ENCODE results near the gene SPAG16.

The SPAG16 gene

DNA sequence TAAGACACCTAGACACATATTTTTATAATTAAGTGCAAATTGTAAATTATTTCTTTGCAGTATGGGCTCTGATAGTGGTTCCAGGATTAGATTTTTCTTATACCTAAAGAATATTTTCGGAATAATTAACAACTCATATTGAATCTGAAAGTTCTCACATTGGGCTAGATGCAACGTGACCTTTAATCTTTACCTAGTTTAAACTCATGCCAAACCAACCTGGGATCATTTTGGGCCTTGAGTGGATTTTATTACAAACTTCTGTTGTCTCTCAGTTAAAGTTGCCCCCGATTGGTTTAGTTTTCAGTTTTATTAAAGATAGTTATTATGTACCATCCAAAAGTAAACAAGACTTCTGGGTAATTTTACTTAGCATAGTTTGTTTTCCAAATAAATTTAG, 896.4 kb downstream of the SPAG16 start:
- no peak for DNase-seq (ENCODE audit: low spot score)

GRCh38 chr2:214184461-214184860, 900.2 kb downstream of the SPAG16 start:
- DNase-seq (ENCODE audit: low spot score): no peak

DNA sequence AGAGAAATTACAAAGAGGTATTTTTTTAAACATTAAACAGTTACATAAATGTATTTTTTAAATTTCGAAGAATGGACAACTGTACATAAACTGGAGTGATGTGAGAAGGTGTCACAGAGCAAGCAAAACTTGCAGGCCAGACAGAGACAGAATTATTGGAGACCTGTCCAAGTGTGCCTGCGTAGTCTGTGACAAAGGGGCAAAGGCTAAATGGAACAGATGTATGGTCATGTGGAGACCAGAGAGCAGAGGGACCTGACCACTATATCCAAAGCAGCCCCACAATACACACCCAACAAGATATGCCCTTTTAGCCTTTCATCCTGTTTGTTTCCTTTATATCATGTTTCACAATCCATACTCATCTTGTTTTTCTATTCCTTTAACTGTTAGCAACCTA, 901.3 kb downstream of the SPAG16 start:
- no peak for DNase-seq (ENCODE audit: low spot score)

GRCh38 chr2:214192711-214193110, 908.4 kb downstream of the SPAG16 start:
- no peak for DNase-seq (ENCODE audit: low spot score)

- DNase-seq (ENCODE audit: low spot score): no peak
These were observed 909.7 kb downstream of the SPAG16 start for GRCh38 chr2:214193943-214194342.

DNA sequence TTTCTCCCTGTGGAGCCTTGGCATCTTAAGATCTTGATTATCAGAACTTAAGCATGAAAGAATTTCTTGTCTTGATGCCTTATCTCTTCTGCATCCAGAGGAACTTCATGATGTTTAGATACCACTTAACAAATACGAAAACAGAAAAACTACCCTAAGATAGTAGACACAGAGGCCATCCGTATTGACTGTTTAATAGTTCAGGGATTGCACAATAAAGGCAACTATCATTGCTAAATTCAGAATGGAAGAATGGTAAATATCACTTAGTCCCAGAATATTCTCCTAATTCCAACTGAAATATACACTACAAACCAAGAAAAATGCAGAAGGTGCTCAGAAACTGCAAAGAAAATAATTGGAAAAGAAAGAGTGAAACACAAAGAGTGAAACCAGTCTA, 912.0 kb downstream of the SPAG16 start:
- DNase-seq (ENCODE audit: low spot score): no peak

- DNase-seq (ENCODE audit: low spot score): no peak
These were observed 917.6 kb downstream of the SPAG16 start for GRCh38 chr2:214201892-214202291.

- no peak for DNase-seq (ENCODE audit: low spot score)
These were observed 919.0 kb downstream of the SPAG16 start for GRCh38 chr2:214203214-214203613.

DNA sequence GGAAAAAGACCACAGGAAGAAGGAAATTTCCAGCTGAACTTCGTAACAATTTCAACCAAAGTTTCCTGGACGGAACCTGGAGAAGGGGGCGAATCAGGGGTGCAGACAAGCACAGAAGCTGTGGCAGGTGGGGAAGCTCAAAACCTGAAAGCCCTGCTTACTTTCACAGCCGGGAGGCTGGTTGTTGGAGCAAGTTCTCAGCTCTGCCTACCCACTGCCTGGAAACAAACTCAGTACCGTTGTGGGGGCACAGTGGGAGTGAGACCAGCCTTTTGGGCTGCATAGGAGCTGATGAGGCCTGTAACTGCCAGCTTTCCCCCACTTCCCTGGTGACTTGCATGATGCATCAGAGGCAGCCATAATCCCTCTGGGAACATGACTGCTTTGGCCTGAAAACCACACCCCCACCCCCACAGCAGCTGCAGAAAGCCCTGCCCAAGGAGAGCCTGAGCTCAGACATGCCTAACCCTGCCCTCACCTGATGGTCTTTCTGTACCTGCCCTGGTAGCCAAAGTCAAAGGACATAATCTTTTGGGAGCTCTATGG, 919.6 kb downstream of the SPAG16 start:
- DNase-seq (ENCODE audit: low spot score): no peak

GRCh38 chr2:214215107-214215506, 930.8 kb downstream of the SPAG16 start:
- no peak for DNase-seq (ENCODE audit: low spot score)

DNA sequence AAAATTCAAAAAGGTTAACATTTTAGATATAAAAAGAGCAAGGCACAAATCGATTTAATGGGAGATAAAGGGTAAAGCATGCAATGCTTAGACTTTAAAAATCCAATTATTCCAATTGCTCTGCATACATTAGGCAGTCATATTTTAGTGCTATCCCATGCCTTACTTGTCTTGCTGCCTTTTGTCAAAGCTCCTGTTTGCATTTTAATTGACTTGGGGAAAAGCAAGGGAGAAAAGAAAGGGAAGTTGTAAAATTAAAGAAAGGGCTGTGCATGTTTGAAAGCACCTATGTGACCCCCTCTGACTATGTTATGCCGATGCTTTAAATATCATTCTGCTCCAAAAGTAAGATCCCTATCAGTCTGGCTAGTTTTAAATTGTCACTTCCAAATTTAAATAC, 932.9 kb downstream of the SPAG16 start:
- DNase-seq (ENCODE audit: low spot score): no peak

DNA sequence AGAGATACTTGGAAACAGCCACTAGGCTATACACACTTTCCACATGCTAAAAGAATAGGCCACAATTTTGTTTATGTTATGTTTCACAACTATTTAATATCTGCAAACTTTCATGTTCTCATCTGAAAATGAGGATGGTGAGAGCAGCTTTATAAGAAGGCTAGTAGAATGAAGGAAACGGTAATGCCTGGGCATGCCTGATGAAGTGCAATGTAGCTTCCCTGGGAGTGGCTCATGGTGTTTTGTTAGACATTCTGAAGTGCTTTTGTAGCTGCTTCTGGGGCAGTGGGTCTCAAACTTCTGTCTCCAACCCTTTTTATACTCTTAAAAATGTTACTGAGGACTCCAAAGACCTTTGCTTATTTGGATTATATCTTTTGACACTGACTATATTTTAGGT, 933.3 kb downstream of the SPAG16 start:
- DNase-seq (ENCODE audit: low spot score): no peak

DNA sequence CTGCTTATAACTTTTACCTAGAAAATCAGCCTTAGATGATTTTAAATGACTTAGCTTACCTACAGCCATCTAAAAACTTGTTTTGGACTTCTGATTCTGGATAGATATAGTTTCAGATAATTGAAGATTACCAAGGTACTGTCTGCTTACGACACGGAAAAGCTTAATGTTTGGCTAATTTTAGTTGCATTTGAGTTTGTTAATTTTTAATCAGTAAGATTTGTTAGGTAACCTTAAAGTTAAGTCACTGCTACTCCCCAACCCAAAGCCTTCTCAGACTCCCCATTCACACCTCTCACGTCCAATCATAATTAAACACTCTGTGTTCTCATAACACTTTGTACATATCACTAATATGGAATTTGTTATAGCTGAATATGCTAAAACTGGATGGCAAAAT, 936.0 kb downstream of the SPAG16 start:
- no peak for DNase-seq (ENCODE audit: low spot score)

GRCh38 chr2:214226061-214226460, 941.8 kb downstream of the SPAG16 start:
- no peak for DNase-seq (ENCODE audit: low spot score)

DNA sequence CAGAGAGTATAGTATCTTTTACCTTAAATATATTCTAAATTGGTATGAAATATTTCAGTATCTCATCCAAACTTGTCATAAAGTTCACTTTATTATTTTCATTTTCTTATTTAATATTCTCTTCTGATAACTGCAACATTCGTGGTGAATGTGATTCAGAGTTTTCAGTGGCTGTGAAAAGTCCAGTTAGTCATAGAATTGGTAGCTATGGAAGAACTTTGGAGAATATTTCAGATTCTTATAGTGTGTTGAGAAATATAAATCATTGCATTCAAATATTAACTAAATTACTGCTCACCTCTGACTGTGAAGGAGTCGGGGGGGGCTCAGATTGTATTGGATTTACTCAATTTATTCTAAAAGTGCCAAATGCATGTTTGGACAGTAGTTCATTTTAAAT, 948.0 kb downstream of the SPAG16 start:
- DNase-seq (ENCODE audit: low spot score): no peak

DNA sequence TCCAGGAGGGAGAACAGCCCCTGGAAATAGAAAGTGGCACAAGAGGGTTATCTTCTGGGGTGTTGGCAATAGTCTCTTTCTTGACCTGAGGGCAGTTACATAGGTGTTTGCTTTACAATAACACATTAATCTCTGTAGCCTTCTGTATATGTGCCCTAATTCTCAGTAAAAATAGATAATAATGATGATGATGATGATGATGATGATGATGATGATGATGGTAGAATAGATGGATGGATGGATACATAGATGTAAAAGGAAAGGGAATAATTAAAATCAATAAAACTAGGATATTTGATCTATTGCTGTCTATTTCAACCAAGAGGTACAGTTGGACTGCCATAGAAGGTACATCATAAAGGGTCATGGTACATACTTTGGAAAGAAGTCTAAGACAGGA, 948.9 kb downstream of the SPAG16 start:
- no peak for DNase-seq (ENCODE audit: low spot score)

DNA sequence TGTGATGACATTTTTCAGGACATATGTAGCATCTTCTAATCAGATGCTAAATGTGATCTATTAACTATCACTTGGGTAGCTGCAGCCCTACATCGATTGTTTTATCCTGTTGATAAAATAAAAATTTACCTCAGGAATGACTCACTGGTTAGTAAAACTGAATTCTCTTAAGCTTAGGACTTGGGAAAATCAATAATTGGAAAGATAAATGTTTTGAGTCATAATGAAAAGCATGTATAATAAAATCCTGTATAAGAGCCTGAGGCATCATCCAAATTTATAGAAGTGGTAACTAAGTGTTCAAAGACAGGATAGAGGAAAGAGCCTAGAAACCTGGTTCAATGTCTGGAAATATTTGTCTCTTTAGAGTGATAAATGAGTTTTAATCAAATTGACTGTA, 958.5 kb downstream of the SPAG16 start:
- DNase-seq (ENCODE audit: low spot score): no peak

DNA sequence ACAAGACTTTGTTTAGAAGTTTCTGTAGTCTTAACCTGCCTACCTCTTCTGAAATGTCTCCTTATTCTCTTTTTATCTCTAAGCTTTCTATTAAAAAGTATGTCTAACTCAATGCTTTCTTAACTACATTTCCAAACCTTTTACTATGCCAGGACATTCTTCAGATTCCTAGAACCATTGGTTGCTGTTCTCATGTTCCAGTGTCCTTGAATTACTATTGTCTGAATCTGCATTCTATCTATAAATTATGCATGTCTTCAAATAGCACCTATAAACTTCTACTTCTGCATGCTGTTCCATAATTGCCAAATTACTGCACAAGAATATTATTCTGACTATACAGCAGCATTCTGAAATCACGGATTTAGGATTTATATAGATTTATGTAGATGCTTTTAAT, 960.6 kb downstream of the SPAG16 start:
- DNase-seq (ENCODE audit: low spot score): no peak

DNA sequence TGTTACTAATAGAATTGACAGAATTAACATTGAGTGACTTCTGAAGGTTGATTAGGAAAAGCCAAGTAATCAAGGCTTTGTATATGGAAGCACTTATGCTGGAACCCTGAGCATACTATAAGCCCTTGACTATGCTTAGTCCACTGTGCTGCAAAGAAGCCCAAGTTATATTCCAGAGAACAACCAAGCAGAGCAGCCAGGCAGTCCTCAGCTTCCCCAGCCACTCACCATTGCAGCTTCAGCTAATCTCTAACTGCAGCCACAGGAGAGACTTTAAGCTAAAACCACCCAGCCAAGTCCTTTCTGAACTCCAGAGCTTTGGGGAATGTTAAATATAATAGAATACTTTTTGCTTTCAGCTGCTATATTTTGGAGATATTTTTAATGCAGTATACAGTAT, 962.2 kb downstream of the SPAG16 start:
- DNase-seq (ENCODE audit: low spot score): no peak

- DNase-seq (ENCODE audit: low spot score): no peak
These were observed 963.3 kb downstream of the SPAG16 start for GRCh38 chr2:214247531-214247930.

DNA sequence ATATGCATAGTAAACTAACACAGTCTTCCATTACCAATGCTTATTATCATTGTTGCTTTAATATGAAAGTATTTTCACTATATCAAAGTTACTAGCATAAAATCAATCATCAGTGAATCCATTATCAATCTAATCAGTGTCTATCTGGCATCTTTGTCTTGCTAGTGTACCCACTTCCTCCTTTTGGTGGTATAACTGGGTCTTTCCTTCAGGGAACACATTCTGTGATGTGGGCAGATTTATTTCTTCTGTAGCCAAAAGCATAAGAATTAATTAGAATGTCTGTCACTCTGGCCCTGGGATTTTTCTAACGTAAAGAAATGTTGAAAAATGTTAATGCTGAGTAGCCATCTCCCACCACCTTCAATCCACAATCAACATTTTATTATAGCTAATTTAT, 970.8 kb downstream of the SPAG16 start:
- no peak for DNase-seq (ENCODE audit: low spot score)

DNA sequence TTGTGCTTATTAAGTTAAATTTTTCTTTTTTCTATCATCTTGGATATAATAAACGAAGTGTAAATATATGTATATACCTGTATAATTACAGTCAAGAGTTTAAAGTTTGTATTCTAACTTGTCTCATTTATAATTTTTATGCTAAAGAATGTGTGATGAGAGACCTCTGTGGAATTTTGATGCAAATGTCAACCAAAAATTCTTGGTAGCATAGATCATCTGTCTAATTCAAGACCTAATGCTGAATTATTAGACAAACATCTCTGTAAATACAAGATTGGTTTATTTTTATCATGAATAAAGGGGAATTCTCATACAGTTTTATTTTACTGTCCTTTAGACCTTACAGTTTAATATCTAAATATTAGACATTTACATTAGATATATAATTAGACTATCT, 977.4 kb downstream of the SPAG16 start:
- DNase-seq (ENCODE audit: low spot score): no peak

DNA sequence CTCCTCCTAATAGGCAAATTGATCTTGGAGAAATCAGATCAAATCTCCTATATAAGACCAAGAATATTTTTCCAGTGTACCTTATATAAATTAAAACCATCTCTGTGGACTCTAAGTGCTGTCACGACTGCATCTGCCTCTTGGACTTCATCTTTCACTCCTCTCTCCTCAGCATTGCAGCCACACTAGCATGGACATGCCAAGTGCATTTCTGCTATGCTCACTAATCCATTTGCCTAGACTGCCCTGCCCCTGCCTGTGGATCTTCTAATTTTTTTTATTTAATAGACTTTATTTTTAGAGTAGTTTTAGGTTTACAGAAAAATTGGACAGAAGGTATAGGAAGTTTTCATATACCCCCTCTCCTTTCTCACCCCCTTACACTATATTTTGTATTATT, 979.9 kb downstream of the SPAG16 start:
- DNase-seq (ENCODE audit: low spot score): no peak

DNA sequence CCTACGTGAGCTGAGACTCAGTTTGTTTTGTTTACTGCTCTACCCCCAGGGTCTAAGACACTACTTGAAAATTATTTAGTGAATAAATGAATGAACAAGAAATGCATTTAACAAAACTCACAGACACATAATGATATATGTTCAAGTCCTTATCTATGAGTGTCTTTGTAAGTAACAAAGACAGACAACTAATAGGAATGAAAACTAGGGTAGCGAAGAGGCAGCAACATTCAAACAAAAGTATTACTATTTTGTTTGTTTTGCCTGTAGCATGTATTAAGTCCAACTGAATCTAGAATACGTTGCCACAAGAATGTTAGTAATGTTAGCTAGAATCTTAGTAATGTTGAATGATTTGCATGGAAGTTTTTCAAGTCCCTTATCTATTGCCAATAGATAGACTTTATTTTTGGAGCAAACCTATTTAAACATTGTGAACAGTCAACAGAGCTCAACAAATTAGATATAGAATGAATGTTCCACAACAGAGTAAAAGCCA, 981.8 kb downstream of the SPAG16 start:
- no peak for DNase-seq (ENCODE audit: low spot score)

DNA sequence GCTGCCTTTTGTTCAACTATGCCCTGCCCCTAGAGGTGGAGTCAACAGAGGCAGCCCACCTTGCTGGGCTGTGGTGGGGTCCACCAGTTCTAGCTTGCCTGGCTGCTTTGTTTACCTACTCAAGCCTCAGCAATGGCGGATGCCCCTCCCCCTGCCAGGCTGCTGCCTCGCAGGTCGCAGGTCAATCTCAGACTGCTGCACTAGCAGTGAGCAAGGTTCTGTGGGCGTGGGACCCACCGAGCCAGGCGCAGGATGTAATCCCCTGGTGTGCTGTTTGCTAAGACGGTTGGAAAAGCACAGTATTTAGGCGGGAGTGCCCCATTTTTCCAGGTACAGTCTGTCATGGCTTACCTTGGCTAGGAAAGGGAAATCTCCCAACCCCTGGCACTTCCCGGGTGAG, 993.6 kb downstream of the SPAG16 start:
- no peak for DNase-seq (ENCODE audit: low spot score)

Measured in left forelimb (tissue), 1 donor.